Erythroblast (primary cell): Measurements from ENCODE around the gene CDK8.
"Not testable (repeated sequence)": the region's sequence is repeated elsewhere in the genome, so short reads cannot be mapped to it uniquely, and the experiment has no call there.

Source experiments
- DNase-seq, 2 experiments: peaks; one replicate each; lab custom pipeline; 2025; lab: John Stamatoyannopoulos, UW
- GATA1 ChIP-seq: IDR thresholded peaks from 2 replicates; pipeline ENCODE4 v1.6.1; 2011; ENCODE audit warnings: low read depth, mild to moderate bottlenecking, control low read depth, low read length, moderate library complexity
- POLR2A ChIP-seq: IDR thresholded peaks from 2 replicates; pipeline ENCODE4 v1.6.1; 2011; ENCODE audit warnings: mild to moderate bottlenecking, low read length

The CDK8 gene

DNA sequence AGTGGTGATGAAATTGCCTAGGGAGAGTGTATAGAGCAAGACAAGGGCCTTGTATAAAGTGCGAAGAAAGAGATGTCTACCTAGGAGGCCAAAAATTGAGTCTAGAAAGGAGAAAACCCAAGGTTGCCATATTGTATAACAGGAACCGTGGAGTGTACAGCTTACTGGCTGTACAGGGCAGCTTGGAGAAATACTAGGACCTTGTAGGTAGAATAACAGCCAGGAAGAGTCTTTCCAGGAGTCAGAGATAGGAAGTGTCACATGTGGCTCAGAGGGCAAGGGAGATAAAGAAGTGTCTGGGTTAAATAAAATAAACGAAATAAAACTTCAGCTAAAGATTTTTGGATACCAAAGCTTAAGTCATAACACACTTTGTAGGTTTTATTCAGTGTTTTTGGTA lies 12.4 kb downstream of the CDK8 start:
- DNase-seq = no peak

DNA sequence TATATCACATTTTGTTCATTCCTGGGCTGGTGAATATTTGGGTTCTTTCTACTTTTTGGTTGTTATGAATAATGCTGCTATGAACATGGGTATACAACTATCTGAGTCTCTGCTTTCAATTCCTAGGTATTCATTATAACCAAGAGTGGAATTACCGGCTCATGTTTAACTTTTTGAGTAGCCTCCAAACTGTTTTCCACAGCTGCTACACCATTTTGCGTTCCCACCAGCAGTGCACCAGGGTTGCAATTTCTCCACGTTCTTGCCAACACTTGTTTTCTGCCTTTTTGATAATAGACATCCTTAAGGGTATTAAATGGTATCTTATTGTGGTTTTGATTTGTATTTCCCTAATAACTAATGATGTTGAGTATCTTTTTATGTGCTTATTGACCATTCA lies 16.8 kb downstream of the CDK8 start:
- DNase-seq = no peak
- TF ChIP-seq POLR2A = no peak
- no peak for TF ChIP-seq GATA1

More for the DNA sequence above, 12.4 kb downstream of the CDK8 start:
- no peak for TF ChIP-seq GATA1
- no peak for TF ChIP-seq POLR2A

DNA sequence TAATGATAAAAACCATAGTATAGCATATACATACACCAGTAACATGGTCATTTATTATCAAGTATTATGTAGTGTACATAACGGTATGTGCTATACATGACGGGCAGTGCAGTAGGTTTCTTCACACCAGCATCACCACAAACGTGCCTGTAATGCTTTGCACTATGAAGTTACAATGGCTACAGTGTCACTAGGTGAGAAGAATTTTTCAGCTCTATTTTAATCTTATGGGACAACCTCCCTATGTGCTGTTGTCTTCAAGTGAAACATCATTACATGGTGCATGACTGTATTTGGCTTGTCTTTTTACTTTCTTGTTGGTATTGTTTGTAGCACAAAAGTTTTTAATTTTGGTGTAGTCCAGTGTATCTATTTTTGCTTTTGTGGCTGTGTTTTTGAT lies 18.7 kb downstream of the CDK8 start:
- DNase-seq = no peak

DNA sequence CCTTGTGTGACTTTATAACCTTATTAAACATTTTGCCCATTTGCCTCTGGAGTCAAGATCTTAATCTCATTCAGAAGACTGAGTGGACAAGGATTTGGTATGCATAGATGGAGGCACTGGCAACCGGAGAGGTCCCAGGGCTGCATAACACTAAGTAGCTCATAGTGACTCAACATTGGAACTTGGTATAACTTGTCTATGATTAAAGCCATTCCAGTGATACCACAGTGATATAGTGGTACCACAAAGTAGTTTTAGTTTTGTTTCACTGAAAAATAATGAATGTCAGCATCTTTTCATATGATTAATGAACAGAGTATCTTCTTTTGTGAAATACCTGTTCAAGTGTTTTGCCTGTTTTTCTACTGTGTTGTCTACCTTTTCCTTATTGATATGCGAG lies 26.4 kb downstream of the CDK8 start:
- no peak for DNase-seq
- TF ChIP-seq GATA1 = no peak
- no peak for TF ChIP-seq POLR2A

More for the DNA sequence above, 18.7 kb downstream of the CDK8 start:
- TF ChIP-seq POLR2A = no peak
- no peak for TF ChIP-seq GATA1

DNA sequence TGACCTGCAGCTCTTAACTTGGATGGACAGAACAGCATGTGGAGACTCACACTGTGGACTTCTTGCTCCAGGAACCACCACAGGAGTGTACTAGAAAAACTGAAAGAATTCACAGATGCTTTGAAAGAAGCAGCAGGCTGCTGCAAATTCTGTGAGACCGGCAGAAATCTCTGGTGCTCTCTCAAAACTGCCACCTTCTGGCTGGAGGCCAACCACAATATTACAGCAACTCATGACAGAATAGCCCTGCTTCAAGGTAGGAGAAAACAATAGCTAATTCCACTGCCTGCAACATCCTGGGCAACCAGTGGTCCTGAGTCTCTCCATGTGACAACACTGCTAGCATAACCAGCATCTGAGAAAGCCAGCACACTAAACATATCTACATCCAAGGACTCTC lies 26.9 kb downstream of the CDK8 start:
- DNase-seq = no peak
- no peak for TF ChIP-seq POLR2A

DNA sequence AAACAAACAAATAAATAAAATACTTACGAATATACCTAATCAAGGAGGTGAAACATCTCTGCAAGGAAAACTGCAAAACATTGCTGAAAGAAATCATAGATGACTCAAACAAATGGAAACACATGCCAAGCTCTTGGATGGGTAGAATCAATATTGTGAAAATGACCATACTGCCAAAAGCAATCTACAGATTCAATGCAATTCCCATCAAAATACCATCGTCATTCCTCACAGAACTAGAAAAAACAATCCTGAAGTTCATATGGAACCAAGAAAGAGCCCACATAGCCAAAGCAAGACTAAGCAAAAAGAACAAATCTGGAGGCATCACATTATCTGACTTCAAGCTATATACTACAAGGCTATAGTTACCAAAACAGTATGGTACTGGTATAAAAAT lies 32.0 kb downstream of the CDK8 start:
- not testable (repeated sequence) for DNase-seq

DNA sequence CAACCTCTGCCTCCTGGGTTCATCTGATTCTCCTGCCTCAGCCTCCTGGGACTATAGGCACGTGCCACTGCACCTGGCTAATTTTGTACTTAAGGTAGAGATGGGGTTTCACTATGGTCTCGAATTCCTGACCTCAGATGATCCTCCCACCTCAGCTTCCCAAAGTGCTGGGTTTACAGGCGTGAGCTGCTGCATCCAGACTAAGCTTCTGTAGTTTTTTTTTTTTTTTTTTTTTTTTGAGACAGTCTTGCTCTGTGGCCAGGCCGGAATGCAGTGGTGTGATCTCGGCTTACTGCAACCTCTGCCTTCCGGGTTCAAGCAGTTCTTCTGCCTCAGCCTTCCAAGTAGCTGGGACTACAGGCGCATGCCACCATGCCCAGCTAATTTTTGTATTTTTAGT lies 34.9 kb downstream of the CDK8 start:
- not testable (repeated sequence) for DNase-seq

DNA sequence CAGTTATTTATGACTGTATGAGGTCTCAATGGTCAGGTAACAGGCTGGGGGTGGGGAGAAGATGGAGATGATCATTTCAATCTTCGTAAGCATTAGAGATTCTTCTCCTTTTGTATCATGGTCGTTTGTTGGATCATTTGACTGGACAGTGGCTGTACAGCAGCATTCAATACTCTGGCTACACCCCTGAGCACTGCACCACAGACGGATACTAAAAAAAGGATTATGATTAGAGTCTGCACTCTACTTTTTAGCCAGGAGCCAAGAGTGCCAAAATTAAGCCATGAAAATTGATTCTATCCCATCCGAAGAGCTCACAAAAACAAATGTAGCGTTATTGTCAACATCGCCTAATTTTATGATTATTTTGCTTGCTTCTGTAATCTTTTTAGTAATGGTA lies 41.9 kb downstream of the CDK8 start:
- TF ChIP-seq POLR2A (no peak), GATA1 (no peak)
- no peak for DNase-seq

DNA sequence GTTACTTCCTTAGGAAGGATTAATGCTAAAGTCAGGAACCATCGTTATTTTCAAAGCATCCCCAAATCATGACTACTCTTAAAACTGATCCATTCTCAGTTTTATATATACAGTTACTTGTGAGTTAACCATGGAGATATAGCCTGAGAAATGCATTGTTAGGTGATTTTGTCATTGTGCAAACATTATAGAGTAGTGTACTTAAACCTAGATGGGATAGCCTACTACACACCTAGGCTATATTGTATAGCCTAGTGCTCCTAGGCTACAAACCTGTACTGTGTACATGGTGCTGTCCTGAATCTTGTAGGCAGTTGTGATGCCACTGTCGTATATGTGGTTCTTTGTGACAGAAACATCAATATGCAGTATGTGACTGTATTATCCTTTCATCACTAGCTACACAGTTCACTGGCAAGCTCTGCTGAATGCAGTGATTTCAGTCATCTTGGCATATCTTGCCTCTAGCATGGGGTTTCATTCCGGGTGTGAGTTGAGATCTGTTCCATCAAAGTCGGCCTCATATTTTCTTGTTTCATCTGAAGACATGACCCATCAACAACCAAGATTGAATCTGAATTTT lies 45.3 kb downstream of the CDK8 start:
- no peak for TF ChIP-seq GATA1
- no peak for TF ChIP-seq POLR2A
- peak in 1 of 2 experiments; percentile 26 for DNase-seq

DNA sequence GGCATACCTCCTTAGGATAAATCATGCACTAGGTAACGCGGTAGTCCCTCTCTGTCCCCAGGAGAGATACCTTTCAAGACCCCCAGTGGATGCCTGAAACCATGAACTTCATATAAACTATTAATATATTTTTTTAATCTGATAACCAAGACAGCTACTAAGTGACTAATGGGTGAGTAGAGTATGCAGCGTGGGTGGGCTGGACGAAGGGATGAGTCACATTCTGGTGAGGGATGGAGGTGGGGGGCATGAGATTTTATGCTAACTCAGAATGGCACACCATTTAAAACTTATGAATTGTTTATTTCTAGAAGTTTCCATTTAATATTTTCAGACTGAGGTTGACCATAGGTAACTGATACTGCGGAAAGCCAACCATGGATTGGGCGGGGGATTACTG lies 46.2 kb downstream of the CDK8 start:
- TF ChIP-seq POLR2A (no peak), GATA1 (no peak)
- peak in 1 of 2 experiments; percentile 47 for DNase-seq

DNA sequence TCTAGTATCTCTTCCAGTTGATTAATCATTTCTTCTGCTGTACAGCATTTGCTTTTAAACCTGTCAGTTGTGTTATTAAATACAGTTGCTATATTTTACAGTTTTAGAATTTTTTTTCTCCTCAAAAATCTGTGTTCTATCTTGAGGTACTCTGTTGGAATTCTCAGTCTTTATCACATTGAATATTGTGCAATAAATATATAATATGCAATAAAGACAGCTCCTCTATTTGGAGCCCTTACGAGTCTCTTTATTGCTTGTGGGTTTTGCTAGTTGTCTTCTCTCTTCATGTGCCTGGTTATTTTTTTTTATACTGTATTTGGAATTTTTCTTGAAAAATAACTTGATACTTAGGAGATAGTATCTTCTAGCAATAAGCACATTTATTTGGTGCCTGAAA lies 51.7 kb downstream of the CDK8 start:
- no peak for TF ChIP-seq POLR2A
- no peak for TF ChIP-seq GATA1
- DNase-seq = no peak

DNA sequence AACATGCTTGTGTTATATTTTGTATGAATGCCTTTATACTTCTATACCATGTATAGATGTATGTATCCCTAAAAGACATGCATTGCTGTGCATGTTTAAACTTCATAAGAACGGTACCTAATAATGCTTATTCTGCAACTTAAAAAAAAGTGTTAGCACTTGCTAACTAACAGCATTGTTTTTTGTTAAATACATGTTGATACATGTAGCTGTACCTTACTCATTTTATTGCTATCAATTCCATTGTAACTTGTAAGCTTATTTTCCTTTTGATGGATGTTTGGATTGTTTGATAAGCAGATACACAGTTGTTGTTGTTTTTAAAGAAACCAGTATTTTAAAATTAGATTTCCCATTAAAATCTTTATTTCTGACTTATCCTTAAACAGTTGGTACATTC lies 53.8 kb downstream of the CDK8 start:
- no peak for DNase-seq
- TF ChIP-seq GATA1 = no peak
- TF ChIP-seq POLR2A = no peak

DNA sequence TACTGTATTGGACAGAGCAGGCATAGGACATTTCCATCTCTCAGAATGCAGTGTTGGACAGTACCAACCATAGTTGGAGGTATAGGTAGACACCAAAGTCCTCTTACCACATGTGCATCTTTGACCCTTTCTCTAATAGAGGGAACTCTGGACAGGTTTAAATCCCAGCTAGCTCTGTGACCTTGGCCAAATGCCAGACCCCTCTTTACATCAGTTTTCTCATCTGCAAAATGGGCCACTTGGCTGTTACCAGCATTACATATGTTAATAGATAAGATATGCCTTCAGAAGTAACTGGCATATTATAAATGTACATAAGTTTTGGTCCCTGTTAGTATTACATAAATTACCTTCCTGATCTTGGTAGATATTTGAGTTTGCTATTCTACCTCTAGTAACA lies 54.3 kb downstream of the CDK8 start:
- DNase-seq = no peak
- TF ChIP-seq GATA1 (no peak), POLR2A (no peak)

DNA sequence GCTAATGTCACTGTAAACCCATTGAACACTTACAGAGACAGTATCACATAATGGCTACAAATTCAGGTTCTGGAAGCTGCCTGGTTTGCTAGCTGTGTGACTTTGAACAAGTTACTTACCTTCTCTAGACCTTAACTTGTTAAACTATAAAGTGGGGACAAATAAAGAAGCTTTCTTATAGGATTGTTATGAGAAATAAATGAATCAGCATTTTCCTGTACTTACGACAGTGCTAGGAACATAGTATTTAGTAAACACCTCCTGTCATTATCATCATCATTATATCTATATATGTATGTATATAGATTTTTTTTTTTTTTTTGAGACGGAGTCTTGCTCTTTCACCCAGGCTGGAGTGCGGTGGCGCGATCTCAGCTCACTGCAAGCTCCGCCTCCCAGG lies 54.9 kb downstream of the CDK8 start:
- DNase-seq = no peak
- TF ChIP-seq POLR2A = no peak
- TF ChIP-seq GATA1 = no peak

DNA sequence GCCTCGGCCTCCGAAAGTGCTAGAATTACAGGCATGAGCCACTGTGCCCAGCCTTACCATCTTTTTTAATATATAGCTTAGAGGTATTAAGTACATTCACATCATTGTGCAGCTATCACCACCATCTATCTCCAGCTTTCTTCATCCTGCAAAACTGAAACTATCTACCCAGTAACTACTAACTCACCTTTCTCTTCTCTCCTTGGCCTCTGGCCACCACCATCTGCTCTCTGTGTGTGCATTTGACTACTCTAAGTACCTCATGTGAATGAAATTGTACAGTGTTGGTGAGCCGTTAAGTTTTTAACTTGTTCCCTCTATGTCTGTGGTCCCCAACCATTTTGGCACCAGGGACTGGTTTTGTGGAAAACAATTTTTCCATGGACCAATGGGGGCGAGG lies 56.1 kb downstream of the CDK8 start:
- TF ChIP-seq GATA1 (no peak), POLR2A (no peak)
- no peak for DNase-seq

DNA sequence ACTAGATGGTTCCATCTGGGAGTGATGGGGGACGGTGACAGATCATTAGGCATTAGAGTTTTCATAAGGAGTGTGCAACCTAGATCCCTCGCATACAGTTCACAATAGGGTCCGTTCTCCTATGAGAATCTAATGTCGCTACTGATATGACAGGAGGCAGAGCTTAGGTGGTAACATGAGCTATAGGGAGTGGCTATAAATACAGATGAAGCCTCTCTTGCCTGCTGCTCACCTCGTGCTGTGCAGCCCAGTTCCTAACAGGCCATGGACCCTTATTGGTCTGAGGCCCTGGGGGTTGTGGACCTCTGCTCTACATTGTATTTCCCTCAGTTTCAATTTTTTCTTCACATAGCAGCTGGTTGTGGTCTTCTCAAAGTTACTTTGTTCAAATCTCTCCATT lies 56.5 kb downstream of the CDK8 start:
- no peak for DNase-seq
- TF ChIP-seq POLR2A = no peak
- no peak for TF ChIP-seq GATA1

DNA sequence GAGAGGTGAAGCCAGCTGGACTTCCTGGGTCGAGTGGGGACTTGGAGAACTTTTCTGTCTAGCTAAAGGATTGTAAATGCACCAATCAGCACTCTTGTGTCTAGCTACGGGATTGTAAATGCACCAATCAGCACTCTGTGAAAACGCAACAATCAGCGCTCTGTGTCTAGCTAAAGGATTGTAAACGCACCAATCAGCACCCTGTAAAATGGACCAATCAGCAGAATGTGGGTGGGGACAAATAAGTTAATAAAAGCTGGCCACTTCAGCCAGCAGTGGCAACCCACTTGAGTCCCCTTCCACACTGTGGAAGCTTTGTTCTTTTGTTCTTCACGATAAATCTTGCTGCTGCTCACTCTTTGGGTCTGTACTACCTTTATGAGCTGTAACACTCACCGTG lies 58.1 kb downstream of the CDK8 start:
- DNase-seq = not testable (repeated sequence)

DNA sequence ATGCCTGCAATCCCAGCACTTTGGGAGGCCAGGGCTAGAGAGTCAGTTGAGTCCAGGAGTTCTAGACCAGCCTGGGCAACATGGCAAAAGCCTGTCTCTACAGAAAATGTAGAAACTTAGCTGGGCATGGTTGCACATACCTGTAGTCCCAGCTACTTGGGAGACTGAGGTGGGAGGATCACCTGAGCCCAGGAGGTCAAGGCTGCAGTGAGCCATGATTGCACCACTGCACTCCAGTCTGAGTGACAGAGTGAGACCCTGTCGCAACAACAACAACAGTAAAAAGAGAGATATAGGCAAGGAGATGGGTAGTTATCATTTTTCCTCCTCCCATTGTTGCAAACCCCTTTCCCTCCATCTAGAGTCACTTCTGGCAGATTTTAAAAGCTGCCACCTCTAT lies 62.2 kb downstream of the CDK8 start:
- not testable (repeated sequence) for DNase-seq
